ENCODE data around the gene CHST8. TPM values are rescaled to one million over a fixed set of nuclear protein-coding genes. Genes with fewer than 3 reads are reported as not detected.

The CHST8 gene
- total and polyA plus RNA-seq, 2 of the 13 experiments (the other 11 are each of a cell fraction or from before 2014, with no cell fraction given): not detected

DNA sequence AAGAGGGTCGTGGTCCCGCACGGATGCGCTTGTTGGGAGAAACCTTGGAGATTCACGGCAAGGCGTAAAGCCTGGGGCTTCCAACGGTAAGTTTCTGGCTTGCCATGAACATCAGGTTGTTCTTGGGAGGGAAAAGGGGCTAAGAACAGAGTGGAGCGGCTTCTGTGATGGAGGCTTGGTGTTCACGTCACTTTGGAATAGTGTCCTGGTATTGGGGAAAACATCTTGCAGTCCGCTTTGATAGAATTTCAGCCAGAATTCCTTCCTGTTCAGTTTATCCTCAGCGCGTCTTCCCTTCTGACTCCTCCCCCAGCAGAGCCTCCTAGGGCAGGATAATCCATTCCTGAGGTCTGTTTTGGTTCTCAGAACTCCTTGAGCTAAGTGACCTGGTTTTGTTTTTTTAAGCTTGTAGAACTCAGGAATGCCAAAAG lies 176.9 kb downstream of the CHST8 start (continued):
- no peak for TF ChIP-seq ZNF720 (CRISPR knock-in tag; IDR thresholded peaks at IDR 0.05)
- no peak for TF ChIP-seq ETV5 (CRISPR knock-in tag; IDR thresholded peaks at IDR 0.05; ENCODE audit: borderline replicate concordance)
- TF ChIP-seq NRL (CRISPR knock-in tag; IDR thresholded peaks at IDR 0.05; ENCODE audit: borderline replicate concordance): no peak
- TF ChIP-seq MEF2D (CRISPR knock-in tag; IDR thresholded peaks at IDR 0.05): no peak
- no peak for TF ChIP-seq ZBTB3 (CRISPR knock-in tag; IDR thresholded peaks at IDR 0.05; ENCODE audit: borderline replicate concordance, low read depth)
- TF ChIP-seq HES4 (CRISPR knock-in tag; IDR thresholded peaks at IDR 0.05; ENCODE audit: borderline replicate concordance): no peak
- no peak for TF ChIP-seq ZNF331 (CRISPR knock-in tag; IDR thresholded peaks at IDR 0.05)
- TF ChIP-seq CHCHD3 (CRISPR knock-in tag; IDR thresholded peaks at IDR 0.05): no peak
- TF ChIP-seq NFYB (CRISPR knock-in tag; IDR thresholded peaks at IDR 0.05): no peak
- TF ChIP-seq, protein P1, sequence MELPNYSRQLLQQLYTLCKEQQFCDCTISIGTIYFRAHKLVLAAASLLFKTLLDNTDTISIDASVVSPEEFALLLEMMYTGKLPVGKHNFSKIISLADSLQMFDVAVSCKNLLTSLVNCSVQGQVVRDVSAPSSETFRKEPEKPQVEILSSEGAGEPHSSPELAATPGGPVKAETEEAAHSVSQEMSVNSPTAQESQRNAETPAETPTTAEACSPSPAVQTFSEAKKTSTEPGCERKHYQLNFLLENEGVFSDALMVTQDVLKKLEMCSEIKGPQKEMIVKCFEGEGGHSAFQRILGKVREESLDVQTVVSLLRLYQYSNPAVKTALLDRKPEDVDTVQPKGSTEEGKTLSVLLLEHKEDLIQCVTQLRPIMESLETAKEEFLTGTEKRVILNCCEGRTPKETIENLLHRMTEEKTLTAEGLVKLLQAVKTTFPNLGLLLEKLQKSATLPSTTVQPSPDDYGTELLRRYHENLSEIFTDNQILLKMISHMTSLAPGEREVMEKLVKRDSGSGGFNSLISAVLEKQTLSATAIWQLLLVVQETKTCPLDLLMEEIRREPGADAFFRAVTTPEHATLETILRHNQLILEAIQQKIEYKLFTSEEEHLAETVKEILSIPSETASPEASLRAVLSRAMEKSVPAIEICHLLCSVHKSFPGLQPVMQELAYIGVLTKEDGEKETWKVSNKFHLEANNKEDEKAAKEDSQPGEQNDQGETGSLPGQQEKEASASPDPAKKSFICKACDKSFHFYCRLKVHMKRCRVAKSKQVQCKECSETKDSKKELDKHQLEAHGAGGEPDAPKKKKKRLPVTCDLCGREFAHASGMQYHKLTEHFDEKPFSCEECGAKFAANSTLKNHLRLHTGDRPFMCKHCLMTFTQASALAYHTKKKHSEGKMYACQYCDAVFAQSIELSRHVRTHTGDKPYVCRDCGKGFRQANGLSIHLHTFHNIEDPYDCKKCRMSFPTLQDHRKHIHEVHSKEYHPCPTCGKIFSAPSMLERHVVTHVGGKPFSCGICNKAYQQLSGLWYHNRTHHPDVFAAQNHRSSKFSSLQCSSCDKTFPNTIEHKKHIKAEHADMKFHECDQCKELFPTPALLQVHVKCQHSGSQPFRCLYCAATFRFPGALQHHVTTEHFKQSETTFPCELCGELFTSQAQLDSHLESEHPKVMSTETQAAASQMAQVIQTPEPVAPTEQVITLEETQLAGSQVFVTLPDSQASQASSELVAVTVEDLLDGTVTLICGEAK (IDR thresholded peaks at IDR 0.05): no peak
- TF ChIP-seq, protein P1 (CRISPR knock-in tag; IDR thresholded peaks at IDR 0.05): no peak
- no peak for TF ChIP-seq SIX4 (CRISPR knock-in tag; IDR thresholded peaks at IDR 0.05)
- no peak for TF ChIP-seq ARID2 (CRISPR knock-in tag; IDR thresholded peaks at IDR 0.05; ENCODE audit: borderline replicate concordance)
- TF ChIP-seq RORA (CRISPR knock-in tag; IDR thresholded peaks at IDR 0.05): no peak
- no peak for TF ChIP-seq SYNCRIP (IDR thresholded peaks at IDR 0.05; ENCODE audit: insufficient read depth, low read depth, low read length)
- TF ChIP-seq NCOA1 (CRISPR knock-in tag; IDR thresholded peaks at IDR 0.05): no peak
- TF ChIP-seq CC2D1A (CRISPR knock-in tag; IDR thresholded peaks at IDR 0.05): no peak

All from HepG2 (cell line).